NT2/D1 (cell line): ENCODE results near the gene MCCC2.

Source experiments
- DNase-seq: peaks from one replicate; pipeline ENCODE4 v3.0.0-alpha.2; 2011; ENCODE audit warnings: low read depth, low spot score
- H3K27me3 ChIP-seq: 2 replicates; pipeline ENCODE4 v1.6.0; 2011; ENCODE audit warnings: mild to moderate bottlenecking; ENCODE audit not compliant: insufficient read length, insufficient read depth
- H3K36me3 ChIP-seq: 2 replicates; pipeline ENCODE4 v1.6.1; 2011; ENCODE audit warnings: mild to moderate bottlenecking, low read length, mixed read lengths; ENCODE audit not compliant: insufficient read depth, insufficient read length
- H3K4me1 ChIP-seq: 2 replicates; pipeline ENCODE4 v1.5.1; 2011; ENCODE audit not compliant: insufficient read depth, insufficient read length
- H3K4me3 ChIP-seq: 2 replicates; pipeline ENCODE4 v1.5.1; 2011; ENCODE audit warnings: low read depth; ENCODE audit not compliant: insufficient read length
- H3K9ac ChIP-seq: 2 replicates; pipeline ENCODE4 v1.6.0; 2011; ENCODE audit warnings: low read depth; ENCODE audit not compliant: insufficient read length
- H3K9me3 ChIP-seq: 2 replicates; pipeline ENCODE4 v1.5.1; 2011; ENCODE audit warnings: mild to moderate bottlenecking, low read length; ENCODE audit not compliant: insufficient read depth
- SUZ12 ChIP-seq: IDR thresholded peaks from 2 replicates; pipeline ENCODE4 v1.6.1; 2011; ENCODE audit not compliant: insufficient read length, insufficient read depth; ENCODE audit errors: extremely low read depth
- YY1 ChIP-seq: IDR thresholded peaks from 2 replicates; pipeline ENCODE4 v1.6.1; 2011; ENCODE audit not compliant: insufficient read length, insufficient read depth
- ZNF274 ChIP-seq: IDR thresholded peaks from 2 replicates; pipeline ENCODE4 v1.6.1; 2011; ENCODE audit warnings: mild to moderate bottlenecking, low read depth, low read length

MCCC2 gene

DNA sequence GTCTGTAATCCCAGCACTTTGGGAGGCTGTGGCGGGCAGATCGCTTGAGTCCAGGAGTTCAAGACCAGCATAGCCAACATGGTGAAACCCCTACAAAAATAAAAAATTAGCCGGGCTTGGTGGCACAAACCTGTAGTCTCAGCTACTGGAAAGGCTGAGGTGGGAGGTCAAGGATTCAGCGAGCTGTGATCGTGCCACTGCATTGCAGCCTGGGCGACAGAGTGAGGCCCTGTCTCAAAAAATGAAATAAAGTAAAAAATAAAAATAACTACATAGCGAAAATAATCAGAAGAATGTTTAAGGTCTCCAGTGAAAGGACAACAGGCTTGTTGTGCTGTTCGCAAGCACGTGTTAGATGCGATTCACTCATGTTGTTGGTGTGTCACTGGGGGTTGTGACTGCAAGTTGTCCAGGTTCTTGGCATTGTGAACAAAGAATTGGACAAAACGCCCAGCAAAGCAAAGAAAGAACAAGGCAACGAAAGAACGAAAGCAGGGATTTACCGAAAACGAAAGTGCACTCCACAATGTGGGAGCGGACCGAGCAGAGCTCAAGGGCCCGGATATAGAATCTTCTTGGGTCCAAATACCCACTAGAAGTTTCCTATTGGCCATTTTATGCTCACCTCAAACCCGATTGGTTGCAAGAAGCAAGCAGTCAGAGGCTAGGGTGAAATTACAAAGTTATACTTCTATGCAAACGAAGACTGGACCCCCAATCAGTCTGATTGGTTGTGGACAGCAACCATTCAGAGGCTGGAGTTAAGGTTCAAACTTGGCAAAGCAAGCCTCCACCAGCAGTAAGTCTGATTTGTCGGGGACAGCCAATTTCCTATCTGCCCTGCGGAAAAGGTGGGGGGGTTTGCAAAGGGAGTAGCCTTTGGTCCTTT, 844 bp upstream of the MCCC2 start:
- Histone ChIP-seq H3K9ac (peak overlapping the region; percentile 32), H3K36me3 (no peaks in the 10 kb centered on the region), H3K4me3 (peak overlapping the region; percentile 88), H3K27me3 (no peaks in the 10 kb centered on the region), H3K9me3 (no peaks in the 10 kb centered on the region), H3K4me1 (no peaks in the 10 kb centered on the region)
- no peak for DNase-seq
- no peak for TF ChIP-seq YY1
- TF ChIP-seq SUZ12, result no peak
- TF ChIP-seq ZNF274, result no peak

- H3K4me3 ChIP-seq, result peak overlapping the region; percentile 88
- TF ChIP-seq ZNF274 (no peak), SUZ12 (no peak), YY1 (no peak)
Observed at GRCh38 chr5:71587766-71588532, 809 bp downstream of the MCCC2 start.

GRCh38 chr5:71588533-71588885, 1.4 kb downstream of the MCCC2 start:
- H3K9ac ChIP-seq, result no peak overlapping the region

More at GRCh38 chr5:71587766-71588532, 809 bp downstream of the MCCC2 start:
- Histone ChIP-seq H3K9me3 (no peaks in the 10 kb centered on the region), H3K4me1 (no peaks in the 10 kb centered on the region), H3K27me3 (no peaks in the 10 kb centered on the region), H3K9ac (peak overlapping the region; percentile 89), H3K36me3 (no peaks in the 10 kb centered on the region)
- no peak for DNase-seq

DNA sequence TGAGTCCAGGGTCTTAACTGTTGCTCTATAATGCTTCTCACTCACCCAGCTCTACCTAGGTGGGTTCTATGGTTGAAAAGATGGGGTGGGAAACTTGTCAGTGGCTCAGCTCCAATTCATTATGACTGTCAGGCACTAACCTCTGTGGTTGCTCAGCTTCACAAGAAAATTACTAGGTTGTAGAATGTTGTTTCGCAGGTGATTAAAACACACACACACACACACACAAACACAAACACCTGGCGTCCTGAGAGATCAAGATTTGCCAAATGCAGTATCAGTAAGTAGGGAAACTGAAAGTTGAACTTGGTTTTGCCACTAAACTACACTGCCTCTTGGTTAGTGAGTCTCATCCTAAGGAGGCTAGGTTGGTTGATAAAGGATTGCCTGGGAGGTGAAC, 2.8 kb downstream of the MCCC2 start:
- no peaks in the 10 kb centered on the region for H3K27me3 ChIP-seq
- TF ChIP-seq SUZ12 (no peak), ZNF274 (no peak), YY1 (no peak)
- H3K4me1 ChIP-seq, result no peaks in the 10 kb centered on the region
- H3K9ac ChIP-seq, result no peak overlapping the region
- H3K4me3 ChIP-seq, result no peak overlapping the region
- DNase-seq, result no peak
- no peaks in the 10 kb centered on the region for H3K36me3 ChIP-seq
- no peaks in the 10 kb centered on the region for H3K9me3 ChIP-seq

More at GRCh38 chr5:71588533-71588885, 1.4 kb downstream of the MCCC2 start:
- TF ChIP-seq SUZ12 (no peak), YY1 (no peak), ZNF274 (no peak)
- no peaks in the 10 kb centered on the region for H3K4me1 ChIP-seq
- H3K36me3 ChIP-seq, result no peaks in the 10 kb centered on the region
- no peak overlapping the region for H3K4me3 ChIP-seq
- H3K9me3 ChIP-seq, result no peaks in the 10 kb centered on the region
- H3K27me3 ChIP-seq, result no peaks in the 10 kb centered on the region
- no peak for DNase-seq

DNA sequence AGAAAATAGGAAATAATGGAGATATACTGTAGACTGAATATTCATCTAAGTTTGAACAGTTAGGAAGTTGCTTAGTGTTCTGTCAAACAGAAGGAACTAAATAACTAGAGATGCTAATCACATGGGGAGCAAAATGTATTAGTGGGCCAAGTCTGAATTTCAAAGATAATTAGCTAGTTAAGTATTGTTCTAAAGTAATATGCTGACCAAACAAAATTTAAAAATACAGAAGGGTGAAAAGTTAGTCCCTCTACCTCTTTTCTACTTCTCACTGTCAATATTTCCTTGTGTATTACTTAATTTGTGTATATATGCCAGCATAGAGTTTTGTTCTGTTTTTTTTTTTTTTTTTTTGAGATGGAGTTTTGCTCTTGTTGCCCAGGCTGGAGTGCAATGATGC, 4.0 kb downstream of the MCCC2 start:
- Histone ChIP-seq H3K4me1 (no peaks in the 10 kb centered on the region), H3K36me3 (no peaks in the 10 kb centered on the region), H3K27me3 (no peaks in the 10 kb centered on the region), H3K4me3 (no peak overlapping the region), H3K9ac (no peak overlapping the region), H3K9me3 (no peaks in the 10 kb centered on the region)
- no peak for TF ChIP-seq YY1
- no peak for TF ChIP-seq SUZ12
- no peak for TF ChIP-seq ZNF274
- no peak for DNase-seq

DNA sequence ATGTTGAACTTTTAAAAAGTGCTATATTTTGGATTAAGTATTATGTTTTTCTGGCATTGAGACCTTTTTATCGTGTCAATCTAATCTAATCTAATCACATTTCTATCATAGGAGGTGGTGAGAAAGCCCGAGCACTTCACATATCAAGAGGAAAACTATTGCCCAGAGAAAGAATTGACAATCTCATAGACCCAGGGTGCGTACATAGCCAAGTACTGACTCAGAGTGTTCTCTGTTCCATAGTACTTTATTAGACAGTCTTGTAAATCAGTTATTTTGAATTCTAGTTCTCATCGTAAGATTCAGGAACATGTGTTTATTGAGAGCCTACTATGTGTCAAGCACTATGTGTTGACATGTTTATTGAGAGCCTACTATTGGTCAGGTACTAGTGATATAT, 9.0 kb downstream of the MCCC2 start:
- Histone ChIP-seq H3K9me3 (no peaks in the 10 kb centered on the region), H3K4me1 (no peaks in the 10 kb centered on the region), H3K36me3 (peaks cover 15% of the 10 kb centered on the region), H3K4me3 (no peak overlapping the region), H3K27me3 (no peaks in the 10 kb centered on the region), H3K9ac (no peak overlapping the region)
- DNase-seq, result no peak
- TF ChIP-seq SUZ12 (no peak), ZNF274 (no peak), YY1 (no peak)

GRCh38 chr5:71597001-71597400, 9.9 kb downstream of the MCCC2 start:
- TF ChIP-seq YY1 (no peak), ZNF274 (no peak), SUZ12 (no peak)
- H3K27me3 ChIP-seq, result no peaks in the 10 kb centered on the region
- no peaks in the 10 kb centered on the region for H3K9me3 ChIP-seq
- DNase-seq, result no peak
- H3K4me3 ChIP-seq, result no peak overlapping the region
- H3K9ac ChIP-seq, result no peak overlapping the region
- no peaks in the 10 kb centered on the region for H3K4me1 ChIP-seq
- H3K36me3 ChIP-seq, result peaks cover 15% of the 10 kb centered on the region
